8988T (cell line): Measurements from ENCODE around the gene TRMO.

Experiments
- DNase-seq: peaks from one replicate; pipeline ENCODE4 v3.0.0; 2011

TRMO gene

DNA sequence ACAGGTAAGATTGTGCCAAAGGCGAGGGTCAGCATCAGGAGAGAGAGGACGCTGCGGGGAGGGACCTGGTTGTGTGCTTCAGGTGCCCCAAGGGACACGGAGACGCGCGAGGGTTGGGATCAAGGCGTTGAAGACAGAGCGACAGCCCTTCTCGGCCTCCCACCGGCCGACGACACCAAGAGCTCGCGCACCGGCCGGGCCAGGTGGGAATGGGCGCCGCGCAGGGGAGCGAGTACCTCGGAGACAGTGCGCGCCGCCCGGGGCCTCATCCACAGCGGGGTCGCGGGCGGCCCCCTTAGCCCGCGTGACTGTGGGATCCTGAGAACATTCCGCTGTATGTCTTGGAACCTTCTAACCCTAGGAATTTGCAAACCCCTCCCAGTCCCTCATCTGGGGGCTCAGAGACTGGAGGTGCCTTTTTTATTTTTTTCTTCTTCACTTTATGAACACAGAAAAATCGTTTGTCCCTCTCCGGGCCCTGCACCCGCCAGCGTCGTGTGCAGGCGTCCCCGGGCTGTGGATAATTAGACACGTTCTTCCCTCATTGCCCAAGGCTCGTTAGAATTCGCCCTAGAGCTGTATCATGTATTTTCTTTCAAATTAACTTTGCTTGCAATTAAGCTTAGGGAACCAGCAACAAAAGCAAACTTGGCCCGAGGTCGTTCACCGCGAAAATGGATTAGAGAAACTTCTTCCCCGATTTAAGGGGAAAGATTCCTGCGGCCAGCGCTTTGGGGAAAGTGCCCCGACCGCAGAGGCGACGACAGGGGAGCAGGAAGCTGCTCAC, 64.5 kb downstream of the TRMO start:
- DNase-seq = no peak

DNA sequence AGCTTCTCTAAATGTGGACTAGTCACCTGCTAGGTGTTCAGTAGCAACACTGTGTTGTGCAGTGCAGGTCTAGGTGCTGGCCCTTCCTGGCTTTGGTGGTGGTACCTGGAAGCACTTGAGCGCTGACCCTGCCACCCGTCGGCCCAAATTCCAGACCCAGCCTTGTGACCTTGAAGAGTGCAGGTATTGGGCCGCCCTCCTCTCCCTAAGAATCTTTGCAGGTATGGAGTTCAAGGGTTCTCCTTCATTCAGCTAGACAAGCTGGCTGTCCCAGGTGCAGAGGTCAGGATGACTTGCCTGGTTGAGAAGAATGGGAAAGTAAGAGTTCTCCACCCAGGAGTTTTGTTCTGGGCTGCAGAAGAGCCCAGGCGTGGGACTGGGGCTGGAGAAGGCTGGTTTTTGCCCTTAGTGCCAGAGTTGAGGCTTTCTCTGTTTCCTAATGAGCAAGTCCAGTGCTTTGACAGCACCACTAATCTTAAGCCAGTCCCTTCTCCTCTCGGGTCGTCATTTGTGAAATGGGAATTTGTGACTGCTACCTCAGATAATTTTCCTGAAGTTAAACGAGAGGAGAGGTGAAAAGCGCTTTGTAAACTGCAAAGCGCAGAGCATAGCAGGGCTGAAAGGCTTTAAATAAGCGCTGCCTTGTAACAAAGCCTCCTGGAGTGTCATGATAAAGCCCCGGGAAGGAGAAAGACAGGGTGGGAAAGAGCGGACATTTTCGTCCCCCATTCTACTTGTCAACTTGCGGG, 65.3 kb downstream of the TRMO start:
- no peak for DNase-seq

DNA sequence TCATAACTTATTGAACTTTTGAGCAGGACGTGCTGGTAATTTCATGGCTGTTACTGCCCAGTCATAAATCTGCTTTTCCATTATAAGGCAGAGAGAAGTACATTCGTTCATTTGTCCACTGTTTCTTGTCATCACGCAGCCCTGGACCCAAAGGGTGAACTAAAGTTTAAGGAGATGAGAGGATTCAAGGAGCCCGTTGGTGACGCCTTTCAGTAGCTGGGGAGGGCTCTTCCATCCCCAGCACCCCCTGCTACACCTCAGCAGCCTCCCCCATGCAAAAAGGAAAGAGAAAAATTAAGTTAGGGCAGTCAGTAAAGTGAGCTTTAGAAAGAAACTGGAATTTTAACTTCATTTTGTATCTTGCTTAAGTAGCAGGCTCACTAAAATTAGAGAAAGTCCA, 66.4 kb downstream of the TRMO start:
- DNase-seq = no peak

DNA sequence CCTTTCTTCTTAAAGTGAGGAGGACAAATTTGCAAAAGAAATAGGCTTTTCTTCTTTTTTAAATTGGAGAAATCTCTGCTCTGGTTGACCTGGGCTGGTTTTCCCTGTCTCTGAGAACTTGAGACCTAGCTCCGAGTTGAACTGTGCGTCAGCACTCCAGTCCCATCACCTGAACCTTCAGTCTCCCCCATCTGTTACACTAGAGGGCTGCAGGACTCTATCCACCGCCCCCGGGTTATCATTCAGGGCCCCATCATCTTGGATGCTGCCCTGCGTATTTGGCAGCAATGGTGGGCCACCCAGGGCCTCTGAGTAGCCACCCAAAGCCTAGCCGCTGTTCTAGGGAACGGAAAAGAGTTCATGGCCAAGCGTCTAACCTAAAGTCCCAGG, 66.8 kb downstream of the TRMO start:
- DNase-seq = no peak

DNA sequence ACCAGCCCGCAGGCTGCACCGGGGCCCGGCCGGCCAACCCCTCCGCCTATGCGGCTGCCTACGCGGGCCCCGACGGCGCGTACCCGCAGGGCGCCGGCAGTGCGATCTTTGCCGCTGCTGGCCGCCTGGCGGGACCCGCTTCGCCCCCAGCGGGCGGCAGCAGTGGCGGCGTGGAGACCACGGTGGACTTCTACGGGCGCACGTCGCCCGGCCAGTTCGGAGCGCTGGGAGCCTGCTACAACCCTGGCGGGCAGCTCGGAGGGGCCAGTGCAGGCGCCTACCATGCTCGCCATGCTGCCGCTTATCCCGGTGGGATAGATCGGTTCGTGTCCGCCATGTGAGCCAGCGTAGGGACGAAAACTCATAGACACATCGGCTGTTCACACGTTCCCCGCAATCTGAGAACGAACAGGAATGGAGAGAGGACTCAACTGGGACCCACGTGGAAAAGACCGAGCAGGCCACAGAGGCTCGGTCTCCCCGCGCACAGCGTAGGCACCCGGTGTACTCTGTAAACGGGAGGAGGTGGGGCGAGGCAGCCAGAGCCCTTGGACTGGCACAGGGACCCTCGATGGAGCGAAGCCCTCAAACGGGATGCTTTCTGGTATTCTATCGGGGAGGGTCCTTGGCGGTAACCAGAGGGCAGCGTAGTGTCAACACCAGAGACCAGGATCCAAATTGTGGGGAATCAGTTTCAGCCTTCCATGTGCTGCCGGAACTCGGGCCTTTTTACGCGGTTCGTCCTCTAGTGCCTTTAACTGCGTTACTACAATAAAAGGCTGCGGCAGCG, 67.4 kb downstream of the TRMO start:
- no peak for DNase-seq
